GM20431 (cell line): ENCODE measurements around the gene ELMO3.

Experiments used
- in situ Hi-C: fragments of 300-500 bp; cut with MseI, MboI; formaldehyde crosslinking; loops from one replicate; pipeline ENCODE4 v1.15.0; 2020; ENCODE audit warnings: low sequenced_read_pairs; ENCODE audit not compliant: unreplicated experiment

The ELMO3 gene

DNA sequence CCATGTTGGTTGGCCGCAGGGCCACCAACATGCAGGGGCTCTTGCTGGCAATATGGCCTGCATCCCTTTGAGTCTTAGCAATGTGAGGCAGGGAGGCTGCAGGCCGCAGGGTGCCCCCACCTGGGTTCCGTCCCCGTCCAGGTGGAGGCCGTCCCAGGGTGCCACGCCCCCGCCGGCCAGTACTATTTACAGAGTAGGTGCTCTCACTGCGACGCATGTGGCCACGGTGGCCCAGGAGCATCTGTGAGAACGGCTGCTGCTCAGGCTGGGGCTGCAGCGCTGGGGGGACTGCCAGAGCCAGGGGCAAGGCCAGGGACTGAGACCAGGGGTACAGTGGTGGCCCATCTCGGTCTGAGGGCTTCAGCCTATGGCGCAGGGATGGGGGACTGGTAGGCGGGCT is 18.8 kb upstream of the ELMO3 start:
- in situ Hi-C loops = no loop called here

DNA sequence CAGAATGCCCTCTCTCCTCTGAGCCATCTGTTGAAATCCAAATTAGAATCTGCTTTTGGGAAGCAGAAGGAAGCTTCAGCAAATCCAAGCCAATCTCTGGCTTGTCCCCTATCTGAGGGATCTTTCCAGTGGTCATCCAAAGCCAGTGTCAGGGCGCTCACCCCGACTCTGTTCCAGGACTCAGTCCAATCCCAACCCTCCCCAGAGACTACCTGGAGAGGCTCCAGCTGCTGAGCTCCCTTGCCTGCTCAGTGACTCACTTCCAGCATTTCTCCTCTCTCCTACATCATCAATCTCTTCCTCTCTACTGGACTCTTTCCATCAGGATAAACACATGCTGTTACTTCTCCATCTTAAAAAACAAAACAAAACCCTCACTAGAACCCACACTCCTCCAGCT is 17.6 kb upstream of the ELMO3 start:
- in situ Hi-C loops = no loop called here

DNA sequence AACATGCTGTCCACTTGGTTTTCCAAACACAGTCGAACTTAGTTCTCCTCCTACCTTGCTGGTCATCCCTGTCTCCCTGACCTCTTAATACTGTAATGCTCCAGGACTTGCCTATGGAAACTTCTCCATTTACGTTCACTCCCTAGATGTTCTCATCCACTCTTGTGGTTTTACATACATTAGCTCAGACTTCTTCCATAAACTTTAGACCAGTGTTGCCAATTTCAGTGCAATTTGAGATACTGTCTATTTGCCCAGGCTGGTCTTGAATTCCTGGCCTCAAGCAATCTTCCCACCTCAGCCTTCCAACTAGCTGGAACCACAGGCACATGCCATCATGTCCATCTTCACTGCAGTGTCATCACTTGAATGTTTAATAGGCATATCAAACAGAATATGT is 16.6 kb upstream of the ELMO3 start:
- in situ Hi-C loops = no loop called here

DNA sequence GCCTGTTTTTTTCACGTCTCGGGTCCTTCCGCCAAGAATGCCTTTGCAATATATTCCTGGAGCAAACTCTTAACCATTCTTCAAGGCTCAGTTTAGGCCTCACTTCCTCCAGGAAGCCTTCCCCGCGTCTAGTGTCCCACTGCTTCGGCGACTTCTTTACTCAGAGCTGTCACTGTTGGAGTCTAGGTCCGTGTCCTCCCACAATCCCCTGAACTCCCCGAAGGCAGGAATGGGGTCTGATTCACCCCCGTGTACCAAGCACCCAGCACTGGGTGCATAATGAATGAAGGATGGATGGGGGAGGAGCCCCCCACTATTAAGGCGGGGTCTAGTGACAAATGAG is 15.7 kb upstream of the ELMO3 start:
- in situ Hi-C loops = no loop called here

DNA sequence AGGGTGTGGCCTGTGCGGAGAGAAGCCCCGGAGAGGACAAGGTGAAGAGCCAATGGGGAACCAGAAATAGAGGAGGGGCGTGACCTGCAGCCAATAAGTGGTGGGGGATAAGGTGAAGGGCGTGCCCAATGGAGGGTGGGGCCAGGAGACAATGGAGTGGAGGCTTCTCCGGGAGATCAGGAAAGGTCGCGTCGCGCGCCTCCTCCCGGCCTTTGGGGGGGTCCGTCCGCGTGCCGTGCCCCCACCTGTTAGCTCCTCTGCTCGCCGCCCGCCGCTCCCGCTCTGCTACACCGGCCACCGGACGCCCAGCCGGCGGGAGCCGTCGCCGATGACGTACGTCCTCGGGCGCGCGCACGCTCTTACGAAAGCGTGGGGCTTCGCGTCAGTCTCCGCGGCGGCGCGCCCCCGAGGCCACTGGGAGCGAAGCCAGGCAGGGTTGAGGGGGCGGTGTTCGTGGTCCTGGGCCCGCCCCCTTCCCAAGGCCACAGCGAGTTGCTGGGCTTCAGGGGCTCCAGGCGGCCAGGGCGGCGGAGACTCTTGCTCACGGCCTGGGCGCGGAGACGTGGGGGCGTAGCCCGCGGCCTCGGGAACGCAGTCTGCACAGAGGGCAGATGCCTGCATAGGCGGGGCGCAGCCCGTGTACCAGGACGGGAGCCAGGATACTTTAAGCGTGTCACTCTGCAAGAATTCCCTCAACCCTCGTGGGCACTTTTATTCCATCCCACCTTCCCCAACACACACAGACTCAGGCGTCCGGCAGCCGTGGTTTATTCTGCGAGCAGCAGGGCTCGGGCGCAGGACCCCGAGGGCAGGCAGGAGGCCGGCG is 15.1 kb upstream of the ELMO3 start, which contains the start of gene MATCAP1:
MATCAP1 (minus strand) TSS at position 337 of the 826 bp plus-strand sequence. CDS start 3,353 bp downstream, outside the sequence.
- in situ Hi-C loops = no loop called here

DNA sequence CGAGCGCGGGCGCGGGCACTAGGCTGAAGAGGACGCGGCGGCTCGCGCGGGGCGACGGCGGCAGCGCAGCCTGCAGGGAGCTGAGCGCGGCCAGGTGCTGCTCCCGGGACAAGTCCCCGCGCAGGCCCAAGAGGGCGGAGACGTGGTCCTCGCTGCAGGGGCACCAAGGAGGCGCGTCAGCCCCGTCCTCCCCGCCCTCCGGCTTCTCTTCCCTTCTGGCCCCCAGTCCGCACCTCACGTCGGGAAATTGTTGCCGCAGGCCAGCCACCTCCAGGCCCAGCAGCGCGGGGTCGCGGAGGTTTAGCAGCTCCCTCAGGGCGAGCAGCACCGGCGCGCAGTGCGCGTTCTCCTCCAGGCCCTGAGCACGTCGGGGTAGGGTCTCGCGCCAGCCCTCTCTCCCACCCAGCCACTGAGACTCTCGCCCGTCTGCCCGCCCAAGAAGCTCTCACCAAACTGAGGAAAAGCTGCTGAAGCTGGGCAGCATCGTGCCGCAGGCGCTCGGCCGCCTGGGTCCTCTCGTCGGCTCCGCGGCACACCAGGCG is 14.4 kb upstream of the ELMO3 start:
- in situ Hi-C loops = no loop called here

DNA sequence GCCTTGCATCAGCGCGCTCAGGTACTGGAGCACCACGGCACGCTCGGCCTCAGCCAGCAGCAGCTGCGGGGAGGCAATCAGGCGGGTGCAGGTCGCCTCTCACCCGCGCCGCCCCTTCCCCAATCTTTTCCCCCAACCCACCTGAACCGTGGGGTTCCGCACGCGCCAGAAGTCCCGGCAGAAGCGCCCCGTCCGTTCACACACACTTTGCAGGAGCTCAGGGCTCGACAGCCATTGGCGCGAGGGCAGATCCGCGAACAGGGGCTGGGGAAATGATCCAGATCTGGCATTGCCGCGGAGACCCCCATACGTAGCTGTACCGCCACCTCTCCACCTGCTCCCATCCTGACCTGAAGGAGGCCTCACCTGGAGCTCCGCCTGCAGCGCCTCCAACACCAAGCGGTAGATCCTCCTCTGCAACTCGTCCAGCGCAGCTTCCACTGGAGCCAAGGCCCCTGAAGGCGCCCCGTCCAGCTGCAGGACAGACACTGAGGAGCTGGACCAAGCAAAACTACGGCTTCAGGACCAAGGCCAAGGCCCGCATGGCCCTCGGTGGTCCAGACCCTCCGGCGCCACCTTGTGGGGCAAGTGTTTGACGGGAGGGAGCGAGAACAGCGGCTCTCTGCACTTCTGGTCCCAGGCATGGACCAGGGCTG is 13.8 kb upstream of the ELMO3 start:
- in situ Hi-C loops = no loop called here

DNA sequence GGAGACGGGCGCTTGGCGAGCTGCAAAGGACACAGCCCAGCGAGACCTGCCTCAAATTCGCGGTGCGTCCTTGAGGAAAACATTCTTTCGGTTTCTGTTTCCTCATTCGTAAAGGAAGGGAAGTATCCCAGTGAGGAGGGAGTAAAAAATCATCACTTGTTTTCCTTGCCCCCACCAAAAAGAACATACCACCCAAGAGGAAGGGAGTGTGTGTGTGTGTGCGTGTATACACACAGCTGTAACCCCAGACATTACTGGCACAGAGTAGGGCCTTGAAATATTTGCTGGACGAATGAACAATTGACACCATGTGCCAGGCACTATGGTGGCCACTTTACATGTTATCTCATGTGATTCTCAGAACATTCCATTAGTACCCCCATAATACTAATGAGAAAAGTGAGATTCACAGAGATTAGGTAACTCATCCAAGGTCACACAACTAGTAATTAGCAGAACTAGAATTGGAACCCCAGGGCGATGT is 13.2 kb upstream of the ELMO3 start:
- in situ Hi-C loops = no loop called here

DNA sequence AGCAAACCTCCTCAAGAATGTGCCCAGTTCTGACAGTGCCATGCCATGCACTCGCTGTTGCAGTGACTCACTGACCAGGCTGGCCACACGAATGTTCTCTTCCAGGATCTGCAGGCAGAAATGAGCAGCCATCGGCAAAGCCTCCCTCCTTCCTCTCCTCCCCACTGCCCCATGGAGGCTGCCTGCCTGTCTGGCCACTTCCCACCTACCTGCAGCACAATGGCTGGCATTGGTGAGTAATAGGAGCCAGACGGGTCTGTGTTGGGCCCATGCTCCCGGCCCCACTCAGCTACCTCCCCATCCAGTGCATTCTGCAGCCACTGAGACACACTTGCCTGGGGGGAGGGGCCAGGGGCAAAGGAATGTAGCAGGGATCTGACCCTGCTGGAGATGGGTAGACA is 12.4 kb upstream of the ELMO3 start:
- in situ Hi-C loops = no loop called here

DNA sequence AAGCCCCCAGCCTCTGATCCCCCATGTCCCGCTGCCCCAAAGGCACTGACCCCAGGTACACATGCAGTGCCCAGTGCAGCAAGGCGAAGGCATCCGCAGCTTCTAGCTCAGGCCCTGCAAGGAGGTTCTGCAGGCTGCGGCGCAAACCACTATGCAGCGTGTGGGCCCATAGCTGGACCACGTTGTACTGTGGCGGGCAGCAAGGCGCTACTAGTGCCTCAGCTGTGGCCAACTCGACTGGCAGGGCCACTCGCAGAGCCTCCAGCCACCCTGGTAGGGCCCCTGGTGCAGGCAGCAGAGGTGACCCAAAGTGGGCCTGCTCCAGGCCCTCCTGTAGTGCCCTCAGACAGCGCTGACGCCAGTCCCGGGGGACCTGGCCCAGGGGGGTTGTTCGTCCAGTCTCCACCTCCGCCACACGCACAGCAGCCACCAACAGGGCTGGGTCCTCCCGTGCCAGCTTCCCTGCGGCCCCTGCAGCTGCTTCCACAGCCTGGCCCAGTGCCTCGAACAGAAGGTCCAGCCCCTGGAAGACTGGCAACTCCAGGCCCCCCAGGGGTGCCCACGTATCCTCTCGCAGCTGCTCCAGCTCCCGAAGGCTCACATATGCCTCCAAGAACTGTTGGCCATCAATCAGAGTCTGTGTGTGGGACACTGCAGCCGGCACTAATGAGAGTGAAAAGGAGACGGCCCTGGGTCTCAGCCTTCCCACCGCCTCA is 11.6 kb upstream of the ELMO3 start:
- in situ Hi-C loops = no loop called here

DNA sequence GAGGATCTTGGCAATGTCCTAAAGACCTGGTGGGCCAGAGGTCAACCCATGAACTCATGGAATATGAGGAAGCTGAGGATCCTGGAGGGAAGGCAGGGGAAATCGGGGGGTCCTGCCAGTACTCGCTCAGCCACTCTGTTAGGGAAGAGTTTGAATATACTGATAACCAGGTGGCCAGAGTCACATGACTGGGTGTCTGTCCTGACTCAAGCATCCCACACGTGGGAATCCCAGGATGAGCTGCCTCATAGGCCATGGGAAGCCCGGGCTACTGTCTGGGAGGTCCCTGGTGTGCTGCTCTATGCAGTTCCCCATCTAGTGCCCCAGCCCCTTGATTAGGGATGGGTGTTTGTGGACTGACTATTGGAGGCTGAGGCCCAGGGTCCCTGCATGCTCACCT is 10.6 kb upstream of the ELMO3 start:
- in situ Hi-C loops = no loop called here

DNA sequence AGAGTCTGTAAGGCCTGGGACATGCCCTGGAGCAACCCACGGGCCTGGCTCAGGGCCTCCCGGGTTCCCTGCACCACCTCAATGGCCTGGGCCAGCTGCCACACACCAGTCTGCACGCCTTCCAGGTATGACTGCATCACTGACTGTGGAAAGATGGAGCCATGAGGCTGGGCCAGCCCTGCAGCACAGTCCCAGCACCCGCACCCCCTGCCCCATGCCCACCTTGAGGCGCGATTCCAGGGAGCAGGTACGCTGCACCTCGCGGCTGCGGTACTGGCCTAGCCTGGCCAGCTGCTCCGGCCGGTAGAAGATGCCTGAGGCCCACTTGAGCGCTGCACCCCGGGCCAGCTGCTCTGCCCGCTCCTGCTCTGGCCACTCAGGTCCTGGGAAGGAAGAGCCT is 10.1 kb upstream of the ELMO3 start:
- in situ Hi-C loops = no loop called here

DNA sequence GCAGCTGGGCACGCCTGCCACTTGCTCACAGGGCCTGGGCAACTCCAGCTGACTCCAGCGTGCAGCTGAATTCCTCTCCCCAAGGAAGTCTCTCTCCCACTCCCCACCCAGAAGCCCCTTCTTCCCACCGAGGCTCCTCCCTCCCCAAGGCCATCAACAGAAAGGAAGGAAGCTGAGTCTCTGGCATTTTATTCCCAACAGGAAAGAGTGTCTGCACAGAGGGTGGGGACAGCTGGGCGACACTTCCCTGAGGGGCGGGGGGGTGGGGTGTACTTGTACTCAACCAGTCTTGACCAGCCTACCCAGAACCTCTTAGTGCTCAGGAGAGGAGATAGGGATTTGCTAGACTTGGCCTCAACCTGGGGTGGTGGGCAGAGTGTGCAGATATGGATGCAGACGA is 8.9 kb upstream of the ELMO3 start, which contains the start of gene EXOC3L1:
EXOC3L1 (minus strand) TSS at position 96 of the 400 bp plus-strand sequence. CDS start 460 bp downstream, outside the sequence.
- in situ Hi-C loops = no loop called here

DNA sequence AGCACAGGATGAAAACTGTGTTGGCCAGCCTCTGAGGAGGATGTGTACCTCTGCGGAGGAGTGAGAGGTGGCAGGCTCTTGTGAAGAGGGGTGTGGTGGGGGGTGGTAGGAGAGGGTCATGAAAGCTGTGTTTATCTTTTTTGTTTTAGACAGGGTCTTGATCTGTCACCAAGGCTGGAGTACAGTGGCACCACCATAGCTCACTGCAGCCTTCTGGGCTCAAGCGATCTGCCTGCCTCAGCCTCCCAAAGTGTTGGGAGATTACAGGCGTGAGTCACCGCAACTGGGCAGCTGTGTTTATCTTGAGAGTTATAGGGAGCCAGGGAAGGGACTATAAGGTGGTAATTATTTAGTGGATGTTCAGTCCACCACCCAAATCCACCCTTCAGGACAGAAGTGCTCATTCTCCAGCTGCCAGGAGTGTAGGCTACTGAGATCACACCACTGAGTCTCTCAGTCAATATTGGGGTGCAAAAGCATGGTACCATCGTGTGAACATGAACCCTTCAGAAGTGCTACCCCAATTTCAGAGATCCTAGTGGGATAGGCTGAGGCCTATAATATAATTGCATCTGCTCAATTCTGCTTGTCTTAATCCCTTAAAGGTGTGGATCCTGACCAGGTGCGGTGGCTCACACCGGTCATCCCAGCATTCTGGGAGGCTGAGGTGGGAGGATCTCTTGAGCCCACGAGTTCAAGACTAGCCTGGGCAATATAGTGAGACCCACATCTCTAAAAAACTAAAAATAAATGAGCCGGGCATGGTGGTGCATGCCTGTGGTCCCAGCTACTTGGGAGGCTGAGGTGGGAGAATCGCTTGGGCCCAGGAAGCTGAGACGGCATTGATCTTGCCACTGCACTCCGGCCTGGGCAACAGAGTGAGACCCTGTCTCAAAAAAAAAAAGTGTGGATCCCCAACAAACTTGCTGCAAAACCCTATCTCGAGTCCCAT is 8.2 kb upstream of the ELMO3 start:
- in situ Hi-C loops = no loop called here

DNA sequence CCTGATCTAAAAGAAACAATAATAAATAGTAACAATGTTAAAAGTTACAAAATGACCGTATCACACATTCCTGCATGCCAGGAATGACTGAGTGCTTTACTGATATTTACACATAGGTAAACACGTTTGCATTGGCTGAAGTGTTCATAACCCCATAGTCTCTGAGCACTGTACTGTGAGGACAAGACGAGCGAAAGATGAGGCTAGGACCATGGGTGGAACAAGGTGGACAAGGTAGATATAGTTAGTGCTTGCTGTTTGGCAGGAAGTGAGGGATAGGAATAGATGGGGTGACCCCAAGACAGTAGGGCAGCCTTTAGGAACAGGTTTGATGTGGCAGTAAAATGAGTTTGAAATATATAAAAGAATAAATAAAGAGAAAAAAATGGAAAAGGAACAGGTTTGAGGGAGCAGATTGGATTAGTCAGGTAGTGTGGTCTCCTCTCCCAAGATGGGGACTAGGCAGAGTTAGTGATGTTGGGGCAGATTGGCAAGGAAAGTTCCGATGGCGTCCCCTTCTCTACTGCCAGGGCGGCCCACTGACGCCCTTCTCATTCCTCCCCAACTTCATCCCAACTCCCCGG is 7.4 kb upstream of the ELMO3 start:
- in situ Hi-C loops = no loop called here

DNA sequence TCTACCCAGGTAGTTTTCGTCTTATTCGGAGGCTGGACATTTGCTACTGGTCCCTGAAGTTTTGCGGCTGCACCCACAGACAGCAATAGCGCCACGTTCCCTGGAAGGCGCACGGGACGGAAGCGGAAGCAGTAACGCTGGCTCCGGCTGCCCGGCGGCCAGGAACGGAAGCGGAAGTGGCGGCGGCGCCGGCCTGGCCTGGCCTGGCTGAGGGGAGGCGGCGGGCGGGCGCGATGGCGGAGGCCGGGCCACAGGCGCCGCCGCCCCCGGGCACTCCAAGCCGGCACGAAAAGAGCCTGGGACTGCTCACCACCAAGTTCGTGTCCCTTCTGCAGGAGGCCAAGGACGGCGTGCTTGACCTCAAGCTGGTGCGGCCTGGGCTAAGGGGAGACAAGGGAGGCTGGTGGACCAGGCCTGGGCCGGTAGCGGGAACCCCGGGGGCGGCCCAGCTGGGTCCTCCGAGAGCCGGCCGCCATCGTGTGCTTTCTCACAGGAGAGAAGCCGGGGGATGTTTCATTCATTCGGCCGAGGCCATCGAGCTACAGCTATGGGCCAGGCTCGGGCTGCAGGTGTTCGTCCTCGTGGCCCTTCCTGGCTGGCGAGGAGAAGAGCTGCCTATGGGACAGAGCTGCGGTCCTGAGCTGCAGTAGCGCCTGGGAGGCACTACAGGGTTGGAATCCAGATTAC is 6.8 kb upstream of the ELMO3 start, which contains the start of gene E2F4:
E2F4 (plus strand) TSS at position 161 of the 687 bp plus-strand sequence; CDS start at position 234, 73 bp downstream.
- in situ Hi-C loops = no loop called here

DNA sequence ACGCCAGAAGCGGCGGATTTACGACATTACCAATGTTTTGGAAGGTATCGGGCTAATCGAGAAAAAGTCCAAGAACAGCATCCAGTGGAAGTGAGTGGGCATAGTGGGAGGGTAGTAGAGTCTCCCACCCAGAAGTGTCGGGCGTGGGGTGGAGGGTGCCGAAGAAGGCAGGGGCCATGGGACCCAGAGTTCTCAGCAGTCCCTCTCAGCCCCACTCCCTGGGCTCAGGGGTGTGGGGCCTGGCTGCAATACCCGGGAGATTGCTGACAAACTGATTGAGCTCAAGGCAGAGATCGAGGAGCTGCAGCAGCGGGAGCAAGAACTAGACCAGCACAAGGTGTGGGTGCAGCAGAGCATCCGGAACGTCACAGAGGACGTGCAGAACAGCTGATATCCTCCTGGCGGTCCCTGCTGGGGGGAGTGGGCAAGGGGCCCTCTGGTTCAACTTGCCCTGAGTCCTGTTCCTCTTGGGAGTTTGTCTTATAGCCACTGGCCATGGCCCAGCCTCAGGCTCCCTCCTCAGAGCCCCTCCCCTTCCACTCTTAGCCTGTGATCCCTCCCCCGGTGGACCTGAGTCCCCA is 6.1 kb upstream of the ELMO3 start:
- in situ Hi-C loops = no loop called here

DNA sequence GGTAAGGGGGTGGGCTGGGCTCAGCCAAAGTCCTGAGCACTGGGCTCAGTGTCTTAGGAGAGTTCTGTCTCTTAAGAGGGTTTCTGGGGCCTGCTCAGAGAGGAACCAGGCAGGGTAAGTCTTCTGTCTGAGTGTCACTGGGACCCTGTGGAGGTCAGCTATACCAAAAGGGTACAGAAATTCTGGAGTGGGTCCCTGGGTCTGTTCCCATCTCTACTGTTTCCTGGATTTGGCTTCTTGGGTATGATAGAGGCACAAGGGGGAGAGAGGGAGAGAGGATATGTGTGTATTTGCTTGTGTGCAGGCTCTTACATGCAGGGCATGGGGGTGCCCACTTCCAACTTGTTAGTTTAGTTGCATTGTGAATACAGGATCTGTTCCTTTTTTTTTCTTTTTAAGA is 5.4 kb upstream of the ELMO3 start:
- in situ Hi-C loops = no loop called here
